H9 (cell line): ENCODE data around the gene USP49. TPM values are rescaled to one million over a fixed set of nuclear protein-coding genes. Genes with fewer than 3 reads are reported as not detected.

ENCODE experiments used
- DNase-seq: peaks from one replicate; pipeline ENCODE4 v3.0.0-alpha.2; 2017
- H2AFZ ChIP-seq: one replicate; pipeline ENCODE4 v1.6.1; 2013; ENCODE audit warnings: mild to moderate bottlenecking, low read length, control low read depth, moderate library complexity
- H2AK5ac ChIP-seq: 2 replicates; pipeline ENCODE4 v1.6.1; 2013; ENCODE audit warnings: low read length, control low read depth, mixed read lengths; ENCODE audit not compliant: insufficient read length
- H2BK120ac ChIP-seq: one replicate; pipeline ENCODE4 v1.6.1; 2013; ENCODE audit warnings: low read depth, mild to moderate bottlenecking, low read length, control low read depth, inconsistent platforms; ENCODE audit not compliant: poor library complexity, severe bottlenecking
- H2BK12ac ChIP-seq: 2 replicates; pipeline ENCODE4 v1.6.1; 2013; ENCODE audit warnings: low read length, control low read depth, mixed read lengths, low read depth; ENCODE audit not compliant: insufficient read length
- H2BK15ac ChIP-seq: 2 replicates; pipeline ENCODE4 v1.6.1; 2013; ENCODE audit warnings: low read depth, low read length, control low read depth
- H2BK20ac ChIP-seq: one replicate; pipeline ENCODE4 v1.6.1; 2013; ENCODE audit warnings: low read depth, mild to moderate bottlenecking, low read length, control low read depth, inconsistent platforms; ENCODE audit not compliant: poor library complexity, severe bottlenecking
- H2BK5ac ChIP-seq: 2 replicates; pipeline ENCODE4 v1.6.1; 2013; ENCODE audit warnings: low read length, control low read depth, mixed read lengths; ENCODE audit not compliant: insufficient read length
- H3K14ac ChIP-seq: 2 replicates; pipeline ENCODE4 v1.6.1; 2013; ENCODE audit warnings: low read length, control low read depth; ENCODE audit not compliant: insufficient read depth
- H3K18ac ChIP-seq: 2 replicates; pipeline ENCODE4 v1.6.1; 2013; ENCODE audit warnings: low read depth, mild to moderate bottlenecking, mixed read lengths, low read length, control low read depth; ENCODE audit not compliant: insufficient read length
- H3K23ac ChIP-seq: 2 replicates; pipeline ENCODE4 v1.6.1; 2013; ENCODE audit warnings: low read length, control low read depth, mixed read lengths, low read depth; ENCODE audit not compliant: insufficient read length
- H3K23me2 ChIP-seq: 2 replicates; pipeline ENCODE4 v1.6.1; 2013; ENCODE audit warnings: low read depth, mild to moderate bottlenecking, mixed read lengths, low read length, control low read depth; ENCODE audit not compliant: insufficient read length, poor library complexity, severe bottlenecking
- H3K27ac ChIP-seq: 2 replicates; pipeline ENCODE4 v1.5.1; 2013; ENCODE audit warnings: low read length, control low read depth, mixed read lengths, low read depth; ENCODE audit not compliant: insufficient read length
- H3K27me3 ChIP-seq: 2 replicates; pipeline ENCODE4 v1.6.1; 2013; ENCODE audit warnings: low read length, control low read depth, inconsistent platforms; ENCODE audit not compliant: insufficient read depth
- H3K4ac ChIP-seq: 2 replicates; pipeline ENCODE4 v1.6.1; 2013; ENCODE audit warnings: low read depth, mild to moderate bottlenecking, control low read depth, inconsistent platforms, low read length, moderate library complexity
- H3K4me1 ChIP-seq: 2 replicates; pipeline ENCODE4 v1.6.1; 2013; ENCODE audit warnings: low read length, control low read depth, inconsistent platforms; ENCODE audit not compliant: insufficient read depth
- H3K4me2 ChIP-seq: 2 replicates; pipeline ENCODE4 v1.6.1; 2013; ENCODE audit warnings: low read length, control low read depth, mixed read lengths; ENCODE audit not compliant: insufficient read length, insufficient read depth
- H3K56ac ChIP-seq: 2 replicates; pipeline ENCODE4 v1.6.1; 2013; ENCODE audit warnings: low read depth, mild to moderate bottlenecking, mixed read lengths, low read length, control low read depth; ENCODE audit not compliant: insufficient read length
- H3K79me1 ChIP-seq: 2 replicates; pipeline ENCODE4 v1.6.1; 2013; ENCODE audit warnings: low read depth, mild to moderate bottlenecking, moderate library complexity, low read length, control low read depth, inconsistent platforms; ENCODE audit not compliant: insufficient read depth, poor library complexity, severe bottlenecking
- H3K79me2 ChIP-seq: 2 replicates; pipeline ENCODE4 v1.6.1; 2013; ENCODE audit warnings: low read length, control low read depth, inconsistent platforms; ENCODE audit not compliant: insufficient read depth
- H3K9ac ChIP-seq: 2 replicates; pipeline ENCODE4 v1.6.1; 2013; ENCODE audit warnings: low read length, control low read depth, mixed read lengths; ENCODE audit not compliant: insufficient read length; ENCODE audit errors: extremely low read depth
- H3K9me3 ChIP-seq: one replicate; pipeline ENCODE4 v1.6.1; 2013; ENCODE audit warnings: low read depth, low read length, inconsistent platforms; ENCODE audit not compliant: control insufficient read depth
- H3T11ph ChIP-seq: one replicate; pipeline ENCODE4 v1.6.1; 2013; ENCODE audit warnings: mild to moderate bottlenecking, low read length, control low read depth, inconsistent platforms
- H4K20me1 ChIP-seq: one replicate; pipeline ENCODE4 v1.6.1; 2013; ENCODE audit not compliant: control insufficient read depth, insufficient read length, insufficient read depth
- H4K5ac ChIP-seq: 2 replicates; pipeline ENCODE4 v1.6.1; 2013; ENCODE audit warnings: low read depth, mild to moderate bottlenecking, mixed read lengths, low read length, control low read depth; ENCODE audit not compliant: insufficient read length
- H4K8ac ChIP-seq: replicated peaks from 2 replicates; pipeline ENCODE4 v1.6.1; 2013; ENCODE audit warnings: low read length, control low read depth, mixed read lengths, low read depth; ENCODE audit not compliant: insufficient read length
- H4K91ac ChIP-seq: 2 replicates; pipeline ENCODE4 v1.6.1; 2013; ENCODE audit warnings: low read depth, mild to moderate bottlenecking, moderate library complexity, mixed read lengths, low read length, control low read depth; ENCODE audit not compliant: insufficient read length
- H3K27ac Mint-ChIP-seq, 3 experiments: 2 replicates in 2 of 3; 3 replicates in 1 of 3; pipeline ENCODE4 v1.8.0; 2020 to 2021; ENCODE audit warnings: mixed read lengths in 3 of 3, mild to moderate bottlenecking in 1 of 3, moderate library complexity in 1 of 3
- H3K27me3 Mint-ChIP-seq: 2 replicates; pipeline ENCODE4 v1.8.0; 2021; ENCODE audit warnings: low read depth, mild to moderate bottlenecking, moderate library complexity, mixed read lengths
- H3K36me3 Mint-ChIP-seq, 3 experiments: 2 replicates in 2 of 3; 3 replicates in 1 of 3; pipeline ENCODE4 v1.8.0; 2020 to 2021; ENCODE audit warnings: low read depth in 3 of 3, mixed read lengths in 3 of 3; ENCODE audit not compliant: insufficient read depth in 1 of 3
- H3K4me1 Mint-ChIP-seq, 2 experiments: 2 replicates each; pipeline ENCODE4 v1.8.0; 2020; ENCODE audit warnings: mixed read lengths in 2 of 2
- H3K4me3 Mint-ChIP-seq, 2 experiments: 2 replicates in 1 of 2; 3 replicates in 1 of 2; pipeline ENCODE4 v1.8.0; 2020 to 2021; ENCODE audit warnings: mild to moderate bottlenecking in 2 of 2, mixed read lengths in 2 of 2, moderate library complexity in 1 of 2
- H3K9me3 Mint-ChIP-seq, 2 experiments: 2 replicates in 1 of 2; 3 replicates in 1 of 2; pipeline ENCODE4 v1.8.0; 2020; ENCODE audit warnings: mild to moderate bottlenecking in 2 of 2, mixed read lengths in 2 of 2, moderate library complexity in 1 of 2
- WGBS: extraction: QIAGEN DNeasy Blood & Tissue Kit; methylation state at CpG from one replicate; pipeline ENCODE4 v1.1.7; 2013; ENCODE audit warnings: missing lambda C conversion rate, low lambda C conversion rate, mixed read lengths; ENCODE audit not compliant: insufficient read length; ENCODE audit errors: extremely low coverage; 5-methylcytosine and 5-hydroxymethylcytosine counted together
- total RNA-seq: library from RNA; stranded (reverse); gene quantifications from 2 replicates; pipeline ENCODE4 v1.2.1, GENCODE V29; 2021
- TF ChIP-seq, protein P1 (sequence below): fragments of 200-600 bp; sonication (generic); conservative IDR thresholded peaks from 3 replicates; pipeline ENCODE4 v1.8.0; 2021; ENCODE audit warnings: antibody characterized with exemption, mild to moderate bottlenecking

The USP49 gene
- total RNA-seq, 1 experiment from 2014 or later = 19.0 TPM

DNA sequence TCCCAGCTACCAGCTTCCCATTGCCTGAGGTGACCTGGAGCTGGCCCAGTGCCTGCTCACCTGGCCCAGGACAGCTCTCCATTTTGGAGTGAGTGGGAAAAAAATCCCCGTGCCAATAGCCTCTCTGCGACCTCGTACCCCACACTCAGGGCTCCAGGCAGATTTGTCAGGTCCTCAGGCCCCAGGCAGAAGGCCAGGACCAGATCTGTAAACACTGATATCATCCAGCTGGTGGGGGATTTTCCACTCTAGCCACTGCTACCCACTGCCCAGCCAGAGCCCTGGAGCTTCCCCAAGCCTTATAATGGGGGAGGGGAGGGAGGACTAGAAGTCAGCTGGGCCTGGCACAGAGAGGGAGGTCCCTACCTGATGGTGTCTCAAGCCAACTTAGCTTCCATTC lies 146.6 kb downstream of the USP49 start:
- Histone ChIP-seq H3K27ac (no peak overlapping the region), H4K91ac (no peak overlapping the region), H3K27me3 (no peaks in the 10 kb centered on the region), H3K79me2 (no peaks in the 10 kb centered on the region), H2BK5ac (no peak overlapping the region), H3K14ac (no peak overlapping the region), H4K20me1 (no peaks in the 10 kb centered on the region), H3K56ac (no peak overlapping the region), H3T11ph (no peak overlapping the region), H2AFZ (no peak overlapping the region), H3K23me2 (no peaks in the 10 kb centered on the region), H3K4ac (no peak overlapping the region), H4K8ac (no peak overlapping the region), H3K9me3 (no peaks in the 10 kb centered on the region), H3K18ac (no peak overlapping the region), H3K4me2 (no peak overlapping the region), H3K9ac (no peak overlapping the region), H2AK5ac (no peak overlapping the region), H4K5ac (no peak overlapping the region), H3K23ac (no peak overlapping the region), H3K4me1 (no peaks in the 10 kb centered on the region), H2BK15ac (no peak overlapping the region), H2BK20ac (no peak overlapping the region), H2BK12ac (no peak overlapping the region), H3K79me1 (no peaks in the 10 kb centered on the region), H2BK120ac (no peak overlapping the region)
- Mint-ChIP-seq H3K27ac (no peak overlapping the region; a peak in 1 of 7 replicates), H3K4me3 (no peak overlapping the region), H3K9me3 (no peaks in the 10 kb centered on the region), H3K27me3 (peaks cover 11% of the 10 kb centered on the region), H3K36me3 (no peaks in the 10 kb centered on the region), H3K4me1 (no peaks in the 10 kb centered on the region)
- no CpG with 5 or more reads among the region's 3 CpGs for WGBS
- TF ChIP-seq, protein P1, sequence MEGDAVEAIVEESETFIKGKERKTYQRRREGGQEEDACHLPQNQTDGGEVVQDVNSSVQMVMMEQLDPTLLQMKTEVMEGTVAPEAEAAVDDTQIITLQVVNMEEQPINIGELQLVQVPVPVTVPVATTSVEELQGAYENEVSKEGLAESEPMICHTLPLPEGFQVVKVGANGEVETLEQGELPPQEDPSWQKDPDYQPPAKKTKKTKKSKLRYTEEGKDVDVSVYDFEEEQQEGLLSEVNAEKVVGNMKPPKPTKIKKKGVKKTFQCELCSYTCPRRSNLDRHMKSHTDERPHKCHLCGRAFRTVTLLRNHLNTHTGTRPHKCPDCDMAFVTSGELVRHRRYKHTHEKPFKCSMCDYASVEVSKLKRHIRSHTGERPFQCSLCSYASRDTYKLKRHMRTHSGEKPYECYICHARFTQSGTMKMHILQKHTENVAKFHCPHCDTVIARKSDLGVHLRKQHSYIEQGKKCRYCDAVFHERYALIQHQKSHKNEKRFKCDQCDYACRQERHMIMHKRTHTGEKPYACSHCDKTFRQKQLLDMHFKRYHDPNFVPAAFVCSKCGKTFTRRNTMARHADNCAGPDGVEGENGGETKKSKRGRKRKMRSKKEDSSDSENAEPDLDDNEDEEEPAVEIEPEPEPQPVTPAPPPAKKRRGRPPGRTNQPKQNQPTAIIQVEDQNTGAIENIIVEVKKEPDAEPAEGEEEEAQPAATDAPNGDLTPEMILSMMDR = no peak
- no peak for DNase-seq
